GM19193 (cell line): ENCODE data around the gene LSM11.

ENCODE experiments used
- POLR2A ChIP-seq: IDR thresholded peaks from 4 replicates; pipeline ENCODE4 v1.6.1; 2011; ENCODE audit not compliant: insufficient read depth, insufficient read length; ENCODE audit errors: extremely low read depth

The LSM11 gene

GRCh38 chr5:157743163-157744050 is at the start of gene LSM11:
Gene LSM11, plus strand, starts transcription at chr5:157743712. Its CDS starts 39 bp downstream, at chr5:157743751.
- peak; percentile 51 for TF ChIP-seq POLR2A

GRCh38 chr5:157703736-157704135 is 39.8 kb upstream of the LSM11 start:
- TF ChIP-seq POLR2A: no peak

GRCh38 chr5:157708866-157709265 is 34.6 kb upstream of the LSM11 start:
- no peak for TF ChIP-seq POLR2A

GRCh38 chr5:157709346-157709745 is 34.2 kb upstream of the LSM11 start:
- TF ChIP-seq POLR2A: no peak

GRCh38 chr5:157710431-157710830 is 33.1 kb upstream of the LSM11 start:
- TF ChIP-seq POLR2A: no peak

- no peak for TF ChIP-seq POLR2A
Measured at GRCh38 chr5:157710882-157711281, 32.6 kb upstream of the LSM11 start.

- TF ChIP-seq POLR2A: no peak
Measured at GRCh38 chr5:157713830-157714595, 29.5 kb upstream of the LSM11 start.

GRCh38 chr5:157714596-157714864 is 29.0 kb upstream of the LSM11 start:
- TF ChIP-seq POLR2A: no peak

- TF ChIP-seq POLR2A: no peak
Measured at GRCh38 chr5:157718519-157718918, 25.0 kb upstream of the LSM11 start.

GRCh38 chr5:157719245-157719644 is 24.3 kb upstream of the LSM11 start:
- TF ChIP-seq POLR2A: no peak

- no peak for TF ChIP-seq POLR2A
Measured at GRCh38 chr5:157721159-157721558, 22.4 kb upstream of the LSM11 start.

- TF ChIP-seq POLR2A: no peak
Measured at GRCh38 chr5:157729858-157730257, 13.7 kb upstream of the LSM11 start.

- TF ChIP-seq POLR2A: no peak
Measured at GRCh38 chr5:157730900-157731271, 12.6 kb upstream of the LSM11 start.

GRCh38 chr5:157731272-157732129 is 12.0 kb upstream of the LSM11 start, which contains the start of gene THG1L:
Gene THG1L, plus strand, starts transcription at chr5:157731420. Its CDS starts 21 bp downstream, at chr5:157731441.
- peak; percentile 92 for TF ChIP-seq POLR2A

- TF ChIP-seq POLR2A: no peak
Measured at GRCh38 chr5:157732130-157732514, 11.4 kb upstream of the LSM11 start.

- no peak for TF ChIP-seq POLR2A
Measured at GRCh38 chr5:157732596-157733262, 10.8 kb upstream of the LSM11 start.
